SHP77 (cell line): ENCODE results near the gene ARFGAP3.
A peak's percentile ranks its signal among the peaks of the same experiment; 100 is the strongest.

Experiments used
- DNase-seq, 2 experiments: peaks; one replicate each; lab custom pipeline; 2025; lab: John Stamatoyannopoulos, UW

ARFGAP3 gene

GRCh38 chr22:42819412-42820044, 37.5 kb downstream of the ARFGAP3 start:
- no peak for DNase-seq

DNA sequence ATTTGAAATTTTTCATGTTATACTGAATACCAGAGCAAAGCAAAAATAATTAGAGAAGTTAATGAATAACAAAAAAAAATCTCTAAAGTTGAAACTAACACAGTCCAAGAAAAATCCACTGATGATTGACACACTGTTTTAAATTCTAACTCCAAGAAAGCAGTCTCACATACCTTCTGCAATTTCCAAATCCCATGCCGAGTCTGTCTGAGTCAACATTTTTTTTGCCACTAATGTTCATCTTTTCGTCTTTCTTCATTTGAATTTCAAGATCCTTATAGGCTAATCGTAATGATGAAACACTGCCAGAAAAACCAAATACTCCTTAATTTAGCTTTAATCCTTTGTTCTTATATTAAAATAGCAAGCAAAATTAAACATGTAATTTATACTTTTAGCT, 39.5 kb downstream of the ARFGAP3 start:
- no peak for DNase-seq

DNA sequence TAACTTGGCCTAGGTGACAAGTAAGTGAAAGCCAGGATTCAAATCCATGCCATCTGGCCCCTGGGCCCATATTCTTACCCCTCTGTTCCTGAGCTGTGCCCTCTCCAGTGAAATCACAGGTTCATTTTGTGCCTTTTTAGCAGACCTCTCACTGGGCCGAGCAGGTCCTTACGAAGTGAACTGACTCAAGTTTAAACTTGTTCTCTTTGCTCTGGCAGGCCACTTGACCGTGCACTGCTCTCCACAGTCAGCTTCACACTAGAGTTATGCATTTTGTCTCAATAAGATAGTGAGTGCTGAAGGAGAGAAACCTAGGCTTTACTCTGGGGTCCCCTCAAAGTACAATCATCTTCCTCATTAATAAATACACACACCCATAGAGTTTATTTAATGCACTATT, 40.7 kb downstream of the ARFGAP3 start:
- DNase-seq = no peak

DNA sequence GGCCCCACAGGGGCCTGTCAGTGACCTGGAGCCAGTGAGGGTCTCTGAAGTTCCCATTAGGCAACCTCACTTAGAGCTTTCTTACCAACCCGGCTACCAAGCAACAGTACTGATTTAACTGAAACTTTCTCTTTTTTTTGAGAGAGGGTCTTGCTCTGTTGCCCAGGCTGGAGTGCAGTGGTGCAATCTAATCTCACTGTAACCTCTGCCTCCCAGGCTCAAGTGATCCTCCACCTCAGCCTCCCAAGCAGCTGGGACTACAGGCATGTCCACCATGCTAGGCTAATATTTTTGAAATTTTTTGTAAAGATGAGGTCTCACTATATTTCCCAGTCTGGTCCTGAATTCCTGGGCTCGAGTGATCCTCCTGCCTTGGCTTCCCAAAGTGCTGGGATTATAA, 42.5 kb downstream of the ARFGAP3 start:
- no peak for DNase-seq

GRCh38 chr22:42814215-42814614, 42.9 kb downstream of the ARFGAP3 start:
- no peak for DNase-seq

GRCh38 chr22:42813501-42813900, 43.6 kb downstream of the ARFGAP3 start:
- no peak for DNase-seq

GRCh38 chr22:42811459-42811858, 45.6 kb downstream of the ARFGAP3 start:
- DNase-seq = no peak

GRCh38 chr22:42808521-42808920, 48.6 kb downstream of the ARFGAP3 start:
- DNase-seq = no peak

GRCh38 chr22:42807185-42807584, 49.9 kb downstream of the ARFGAP3 start:
- DNase-seq = no peak

DNA sequence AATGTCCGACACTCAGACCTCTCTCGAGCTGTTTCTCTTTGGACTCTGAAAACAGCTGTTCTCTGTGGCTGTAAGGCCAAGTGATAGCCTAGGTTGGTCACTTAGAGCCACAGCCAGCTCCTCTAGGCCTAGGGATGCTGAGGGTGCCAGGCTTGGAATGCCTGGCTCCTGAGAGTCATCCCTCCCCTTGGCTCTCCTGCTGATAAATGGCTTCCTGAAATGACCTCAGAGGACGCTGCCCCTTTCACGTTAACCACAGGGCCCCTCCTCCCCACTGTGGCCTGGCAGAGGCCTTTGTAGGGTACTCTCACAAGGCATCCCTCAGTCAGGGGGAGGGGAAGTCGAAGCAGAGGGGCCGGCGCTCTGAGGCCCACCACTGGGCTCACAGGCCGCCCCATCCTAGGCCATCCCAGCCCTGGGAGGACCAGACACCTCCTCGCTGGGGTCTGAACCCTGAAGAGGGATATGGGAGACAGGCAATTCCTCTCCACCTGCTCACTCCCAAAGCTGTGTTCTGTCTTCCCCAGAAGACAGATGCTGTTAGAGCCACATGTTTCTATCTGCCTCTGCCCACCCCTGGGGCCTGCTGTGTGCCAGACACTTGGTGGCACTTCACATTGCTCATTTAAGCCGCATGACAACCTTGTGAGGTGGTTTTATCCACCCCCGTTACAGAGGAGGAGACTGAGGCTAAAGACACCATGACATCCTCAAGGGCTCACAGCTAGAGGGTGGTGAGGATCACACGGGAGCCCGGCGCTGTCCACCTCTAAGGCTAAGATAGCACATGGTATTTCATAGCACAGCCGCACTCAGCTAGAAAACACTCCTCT, 50.9 kb downstream of the ARFGAP3 start:
- DNase-seq = peak in 1 of 2 experiments; percentile 39

- peak in 1 of 2 experiments; percentile 37 for DNase-seq
These were observed 51.8 kb downstream of the ARFGAP3 start for GRCh38 chr22:42805016-42805997.

DNA sequence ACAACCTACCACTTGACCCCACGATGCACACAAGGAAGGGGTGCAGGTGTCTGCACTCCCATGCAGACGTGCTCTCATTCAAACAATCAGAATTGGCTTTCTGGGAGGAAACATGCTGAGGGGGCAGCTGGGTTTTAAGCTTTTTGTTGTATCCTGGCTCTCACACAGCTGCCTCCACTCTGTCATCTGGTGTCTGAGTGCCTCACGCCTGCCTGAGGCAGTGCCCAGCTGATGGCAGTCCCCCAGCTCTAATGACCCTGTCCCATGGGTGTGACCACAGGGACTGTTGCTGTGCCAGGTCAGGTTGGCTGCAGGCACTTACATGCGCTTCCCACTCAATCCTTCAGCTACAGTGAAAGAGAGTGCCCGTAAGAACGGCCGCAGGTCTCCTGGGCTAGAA, 53.7 kb downstream of the ARFGAP3 start:
- DNase-seq = peak; percentile 73 to 85

DNA sequence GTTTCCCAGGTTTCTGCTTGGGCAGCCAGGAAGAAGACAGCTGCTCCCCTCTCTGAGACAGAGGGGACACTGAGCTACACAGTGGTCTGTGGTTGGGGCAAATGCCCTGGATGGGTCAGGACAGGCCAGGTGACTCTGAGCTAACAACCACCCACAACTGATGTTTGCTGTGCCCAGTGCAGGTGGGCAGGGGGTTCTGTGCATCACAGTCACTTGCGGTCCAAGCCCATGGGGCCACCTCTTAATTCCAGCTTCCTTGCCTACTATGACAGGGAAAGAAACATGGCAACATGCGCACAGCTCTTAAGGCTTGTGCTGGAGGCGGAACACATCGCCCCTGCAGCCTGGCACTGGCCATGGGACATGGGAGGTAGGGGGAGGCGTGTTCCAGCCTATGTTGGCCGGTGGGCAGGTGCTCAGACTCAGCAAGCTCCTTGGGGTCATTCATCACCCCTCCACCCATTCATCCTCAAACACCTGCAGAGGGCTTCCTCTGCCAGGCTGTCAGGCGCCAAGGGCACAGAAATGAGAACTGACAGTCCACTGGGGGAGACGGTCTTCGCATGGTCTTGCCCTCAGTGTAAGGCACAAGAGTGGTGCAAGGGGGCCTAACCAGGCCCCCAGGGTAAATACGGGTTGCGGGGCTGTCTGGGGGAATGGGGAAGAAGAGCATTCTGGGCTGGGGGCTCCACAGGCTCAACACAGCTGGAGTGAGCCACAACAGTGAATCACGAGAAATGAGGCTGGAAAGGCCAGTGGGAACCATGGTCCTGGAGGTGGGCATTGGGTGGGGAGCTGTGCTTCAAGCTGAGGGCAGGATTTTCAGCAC, 55.6 kb downstream of the ARFGAP3 start:
- DNase-seq = peak; percentile 50 to 71

GRCh38 chr22:42800451-42801251, 56.4 kb downstream of the ARFGAP3 start:
- peak; percentile 91 to 92 for DNase-seq

GRCh38 chr22:42799461-42800405, 57.3 kb downstream of the ARFGAP3 start:
- no peak for DNase-seq

- DNase-seq = no peak
These were observed 58.0 kb downstream of the ARFGAP3 start for GRCh38 chr22:42799061-42799460.

DNA sequence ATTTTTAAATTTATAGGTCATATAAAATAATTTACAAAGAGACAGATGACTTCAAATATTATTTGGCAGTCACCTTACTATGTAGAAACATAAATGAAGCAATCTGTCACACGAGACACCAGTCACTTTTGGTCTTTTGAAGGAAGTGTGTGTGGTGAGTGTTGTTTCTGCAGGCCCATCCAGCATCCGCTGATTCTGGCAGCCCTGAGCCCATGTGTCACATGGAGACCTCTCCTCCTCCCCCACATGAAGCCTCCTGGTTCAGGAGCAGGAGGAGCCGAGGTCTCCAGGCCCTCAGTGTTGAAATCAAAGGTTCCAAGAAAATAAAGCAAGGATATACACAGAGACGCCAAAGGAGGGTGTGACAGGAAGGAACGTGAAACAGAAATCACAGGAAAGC, 60.1 kb downstream of the ARFGAP3 start:
- DNase-seq = peak in 1 of 2 experiments; percentile 19

DNA sequence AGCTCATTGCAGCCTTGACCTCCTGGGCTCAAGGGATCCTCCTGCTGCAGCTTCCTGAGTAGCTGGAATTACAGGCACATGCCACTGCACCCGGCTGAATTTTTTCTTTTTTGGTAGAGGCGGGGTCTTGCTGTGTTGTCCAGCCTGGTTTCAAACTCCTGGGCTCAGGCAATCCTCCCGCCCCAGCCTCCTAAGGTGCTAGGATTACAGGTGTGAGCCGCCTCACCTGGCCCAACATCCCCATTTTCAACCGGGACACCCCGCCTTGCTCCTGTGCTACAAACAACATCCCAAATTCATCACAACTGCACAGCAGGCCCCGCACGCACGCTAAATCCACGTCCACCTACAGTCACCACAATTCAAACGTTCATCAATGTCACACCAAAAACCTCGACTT, 61.0 kb downstream of the ARFGAP3 start:
- DNase-seq = no peak
